Left lung (tissue), 10 donors: ENCODE data around the gene SERINC1. TPM values are rescaled to one million over a fixed set of nuclear protein-coding genes. Genes with fewer than 3 reads are reported as not detected.
A peak's percentile ranks its signal among the peaks of the same experiment; 100 is the strongest.
"Not testable (repeated sequence)": the region's sequence is repeated elsewhere in the genome, so short reads cannot be mapped to it uniquely, and the experiment has no call there.

Source experiments
- ATAC-seq: fragments of 200-7000 bp; cut with Tn5 transposase; one replicate; pipeline ENCODE4 v1.9.1; 2020; ENCODE audit warnings: moderate library complexity
- DNase-seq, 4 donors: peaks; one replicate each; pipeline ENCODE4 v3.0.0-alpha.2; 2013 to 2020
- H3K27ac ChIP-seq, 2 donors: fragments of 200-600 bp; sonication (generic) in 1 of 2; one replicate each; pipeline versions ENCODE4 v1.5.0 to v1.8.0; 2020 to 2021
- H3K27me3 ChIP-seq, 2 donors: fragments of 200-600 bp; sonication (generic) in 1 of 2; one replicate each; pipeline versions ENCODE4 v1.5.0 to v1.8.0; 2020 to 2021
- H3K36me3 ChIP-seq, 2 donors: fragments of 200-600 bp; sonication (generic) in 1 of 2; one replicate each; pipeline versions ENCODE4 v1.5.0 to v1.8.0; 2020 to 2021
- H3K4me1 ChIP-seq, 2 donors: fragments of 200-600 bp; one replicate each; pipeline ENCODE4 v1.8.0; 2021
- H3K4me3 ChIP-seq, 2 donors: fragments of 200-600 bp; sonication (generic) in 1 of 2; one replicate each; pipeline versions ENCODE4 v1.5.0 to v1.8.0; 2020 to 2021; ENCODE audit warnings: mild to moderate bottlenecking in 1 of 2
- H3K9me3 ChIP-seq, 2 donors: fragments of 200-600 bp; sonication (generic) in 1 of 2; one replicate each; pipeline versions ENCODE4 v1.5.0 to v1.8.0; 2020 to 2021
- intact Hi-C, 2 donors: fragments of 100-400 bp; cut with DNase I; formaldehyde crosslinking; loops; one replicate each; pipeline versions ENCODE4 v1.11.2 to v1.14.2; 2022
- polyA plus RNA-seq, 6 donors: library from polyadenylated mRNA; unstranded; fragments of 120-200 nt; gene quantifications; one replicate each; pipeline ENCODE4 v1.2.1, GENCODE V29; 2013; ENCODE audit not compliant: insufficient read length in 6 of 6
- total RNA-seq, 2 donors: library from RNA; stranded (reverse); fragmentation: NEBNext Ultra II Directional; extraction: Animal tissue kit (Norgen Biotek cat#: 25700); gene quantifications; one replicate each; pipeline ENCODE4 v1.2.1, GENCODE V29; 2021
- TF ChIP-seq, protein P1 (sequence below), 2 donors: fragments of 200-600 bp; sonication (generic) in 1 of 2; IDR thresholded peaks; one replicate each; pipeline versions ENCODE4 v1.5.0 to v1.8.0; 2021; ENCODE audit warnings: antibody characterized with exemption in 2 of 2
- donor health status: DM: no; HTN: yes; CAD: no.
- donor health status: DM: no; HTN: no; CAD: no.

Gene SERINC1
- total and polyA plus RNA-seq, 8 donors, result 149 to 190 (median 168) TPM

DNA sequence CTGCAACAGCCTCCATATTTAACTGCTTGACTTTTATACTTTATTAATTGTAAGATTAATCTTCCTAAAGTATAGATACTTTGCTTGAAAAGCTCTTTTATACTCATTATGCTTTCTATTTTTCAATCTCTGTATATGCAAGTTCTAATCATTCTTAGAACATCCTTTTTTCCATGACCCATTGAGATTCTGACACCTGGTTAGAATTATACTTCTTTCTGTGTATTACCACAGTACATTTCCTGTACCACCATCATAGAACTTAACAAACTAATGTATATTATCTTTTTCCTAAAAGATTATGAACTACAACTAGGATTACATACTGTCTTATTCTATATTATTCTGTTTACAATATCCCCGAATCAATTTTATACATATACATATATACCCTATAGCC is 13.5 kb downstream of the SERINC1 start:
- no peak for ATAC-seq
- intact Hi-C loops, result no loop called here

DNA sequence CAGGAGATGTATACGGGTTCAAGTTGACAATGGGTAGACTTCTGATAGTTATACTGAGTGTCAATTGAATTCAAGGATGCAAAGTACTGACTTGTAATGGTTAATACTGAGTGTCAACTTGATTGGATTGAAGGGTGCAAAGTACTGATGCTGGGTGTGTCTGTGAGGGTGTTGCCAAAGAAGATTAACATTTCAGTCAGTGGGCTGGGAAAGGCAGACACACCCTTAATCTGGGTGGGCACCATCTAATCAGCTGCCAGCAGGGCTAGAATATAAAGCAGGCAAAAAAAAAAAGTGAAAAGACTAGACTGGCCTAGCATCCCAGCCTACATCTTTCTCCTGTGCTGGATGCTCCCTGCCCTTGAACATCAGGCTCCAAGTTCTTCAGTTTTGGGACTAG is 16.5 kb downstream of the SERINC1 start:
- H3K4me3 ChIP-seq, DNase-seq, H3K9me3 ChIP-seq, H3K27ac ChIP-seq, ATAC-seq, H3K27me3 ChIP-seq, intact Hi-C loops: not testable (repeated sequence)
- peaks cover 10% of the 10 kb centered on the region in 2 donors for H3K4me1 ChIP-seq
- peaks cover 8 to 76% of the 10 kb centered on the region in 2 donors for H3K36me3 ChIP-seq

More for the DNA sequence above, 13.5 kb downstream of the SERINC1 start:
- TF ChIP-seq, protein P1, sequence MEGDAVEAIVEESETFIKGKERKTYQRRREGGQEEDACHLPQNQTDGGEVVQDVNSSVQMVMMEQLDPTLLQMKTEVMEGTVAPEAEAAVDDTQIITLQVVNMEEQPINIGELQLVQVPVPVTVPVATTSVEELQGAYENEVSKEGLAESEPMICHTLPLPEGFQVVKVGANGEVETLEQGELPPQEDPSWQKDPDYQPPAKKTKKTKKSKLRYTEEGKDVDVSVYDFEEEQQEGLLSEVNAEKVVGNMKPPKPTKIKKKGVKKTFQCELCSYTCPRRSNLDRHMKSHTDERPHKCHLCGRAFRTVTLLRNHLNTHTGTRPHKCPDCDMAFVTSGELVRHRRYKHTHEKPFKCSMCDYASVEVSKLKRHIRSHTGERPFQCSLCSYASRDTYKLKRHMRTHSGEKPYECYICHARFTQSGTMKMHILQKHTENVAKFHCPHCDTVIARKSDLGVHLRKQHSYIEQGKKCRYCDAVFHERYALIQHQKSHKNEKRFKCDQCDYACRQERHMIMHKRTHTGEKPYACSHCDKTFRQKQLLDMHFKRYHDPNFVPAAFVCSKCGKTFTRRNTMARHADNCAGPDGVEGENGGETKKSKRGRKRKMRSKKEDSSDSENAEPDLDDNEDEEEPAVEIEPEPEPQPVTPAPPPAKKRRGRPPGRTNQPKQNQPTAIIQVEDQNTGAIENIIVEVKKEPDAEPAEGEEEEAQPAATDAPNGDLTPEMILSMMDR (IDR thresholded peaks at IDR 0.05), result no peak
- DNase-seq, result no peak
- H3K27me3 ChIP-seq, result no peaks in the 10 kb centered on the region
- H3K36me3 ChIP-seq, result peaks cover 8 to 48% of the 10 kb centered on the region in 2 donors
- H3K9me3 ChIP-seq, result no peaks in the 10 kb centered on the region
- H3K4me1 ChIP-seq, result peaks cover 10 to 32% of the 10 kb centered on the region in 2 donors
- H3K4me3 ChIP-seq, result no peak overlapping the region
- no peak overlapping the region for H3K27ac ChIP-seq

DNA sequence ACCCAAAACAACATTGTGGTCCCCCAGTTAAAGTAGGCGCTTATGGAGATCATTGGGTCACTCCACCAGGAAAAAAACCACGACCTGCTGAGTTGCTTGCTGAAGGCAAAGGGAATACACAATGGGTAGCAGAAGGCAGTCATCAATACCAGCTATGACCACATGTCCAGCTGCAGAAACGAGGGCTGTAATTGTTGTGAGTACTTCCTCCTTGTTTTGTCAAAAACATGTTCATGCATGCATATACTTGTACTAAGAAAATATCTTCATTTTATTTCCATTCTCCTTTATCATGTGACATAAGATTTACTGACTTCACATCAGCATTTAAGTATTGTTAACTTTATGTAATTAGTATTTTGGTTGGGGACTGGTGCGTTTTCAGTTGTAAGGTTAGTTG is 16.9 kb downstream of the SERINC1 start:
- peaks cover 8 to 80% of the 10 kb centered on the region in 2 donors for H3K36me3 ChIP-seq
- H3K27ac ChIP-seq, result no peak overlapping the region
- no peaks in the 10 kb centered on the region for H3K9me3 ChIP-seq
- no peak for ATAC-seq
- DNase-seq, result no peak
- intact Hi-C loops, result no loop called here
- TF ChIP-seq, protein P1 (IDR thresholded peaks at IDR 0.05), result no peak
- no peak overlapping the region for H3K4me3 ChIP-seq
- H3K4me1 ChIP-seq, result peaks cover 6 to 10% of the 10 kb centered on the region in 2 donors
- H3K27me3 ChIP-seq, result no peaks in the 10 kb centered on the region

DNA sequence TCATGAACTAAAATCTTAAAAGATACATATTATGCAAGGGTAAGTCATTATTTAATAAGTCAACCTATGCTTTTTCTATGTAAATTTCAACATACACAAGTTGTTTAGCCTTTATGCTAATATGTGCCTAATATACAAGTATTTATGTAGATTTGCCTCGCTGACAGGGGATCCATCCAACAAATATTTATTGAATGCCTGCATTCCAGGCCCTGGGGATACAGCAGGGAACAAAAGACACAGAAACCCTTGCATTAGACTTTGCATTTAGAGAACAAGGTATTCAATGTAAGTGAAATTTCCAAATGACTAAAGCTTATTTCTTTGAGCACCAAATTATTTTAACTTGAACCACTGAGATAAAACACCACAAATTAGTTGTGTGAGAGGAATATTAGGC is 19.1 kb downstream of the SERINC1 start:
- no peak overlapping the region for H3K4me3 ChIP-seq
- DNase-seq, result no peak
- H3K9me3 ChIP-seq, result no peaks in the 10 kb centered on the region
- ATAC-seq, result no peak
- H3K4me1 ChIP-seq, result no peaks in the 10 kb centered on the region
- TF ChIP-seq, protein P1 (IDR thresholded peaks at IDR 0.05), result no peak
- H3K36me3 ChIP-seq, result peaks cover 8 to 97% of the 10 kb centered on the region in 2 donors
- H3K27ac ChIP-seq, result no peak overlapping the region
- H3K27me3 ChIP-seq, result no peaks in the 10 kb centered on the region
- intact Hi-C loops, result no loop called here

DNA sequence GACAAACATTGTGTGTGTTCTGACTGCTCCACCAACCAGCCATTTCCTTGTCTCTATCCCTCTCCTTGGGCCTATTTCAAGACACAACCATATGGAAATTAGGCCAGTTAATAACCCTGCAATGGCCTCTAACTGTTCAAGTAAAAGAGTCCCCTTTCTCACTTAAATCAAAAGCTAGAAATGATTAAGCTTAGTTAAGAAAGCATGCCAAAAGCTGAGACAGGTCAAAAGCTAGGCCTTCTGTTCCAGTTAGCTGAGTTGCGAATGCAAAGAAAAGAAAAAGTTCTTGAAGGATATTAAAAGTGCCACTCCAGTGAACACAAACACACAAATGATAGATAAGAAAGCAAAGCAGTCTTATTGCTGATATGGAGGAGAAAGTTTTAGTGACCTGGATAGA is 22.5 kb downstream of the SERINC1 start:
- no peaks in the 10 kb centered on the region for H3K9me3 ChIP-seq
- DNase-seq, result peak in 1 of 4 donors; percentile 18
- ATAC-seq, result peak; percentile 82
- intact Hi-C loops, result no loop called here
- H3K4me1 ChIP-seq, result no peaks in the 10 kb centered on the region
- H3K4me3 ChIP-seq, result no peak overlapping the region
- H3K36me3 ChIP-seq, result peaks cover 6 to 91% of the 10 kb centered on the region in 2 donors
- TF ChIP-seq, protein P1 (IDR thresholded peaks at IDR 0.05), result no peak
- no peaks in the 10 kb centered on the region for H3K27me3 ChIP-seq
- H3K27ac ChIP-seq, result no peak overlapping the region

DNA sequence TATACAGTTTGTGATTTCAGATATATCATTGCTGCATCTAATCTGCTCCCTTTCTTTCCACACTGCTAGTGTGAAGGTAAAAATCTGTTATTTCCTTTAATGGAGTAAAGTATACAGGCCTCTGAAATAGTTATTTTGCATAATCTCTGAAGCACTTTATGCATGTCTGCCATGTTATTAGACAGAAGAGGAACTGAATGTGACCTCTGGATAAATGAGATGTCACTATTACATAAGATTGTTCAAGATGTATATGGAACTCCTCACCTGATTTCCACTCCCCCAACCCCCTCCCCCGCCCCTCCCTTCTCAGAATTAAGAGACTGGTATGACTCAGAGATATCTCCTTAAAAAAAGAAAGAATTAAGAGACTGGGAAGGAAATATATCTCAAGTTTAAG is 26.3 kb downstream of the SERINC1 start:
- Histone ChIP-seq H3K4me1 (no peaks in the 10 kb centered on the region), H3K36me3 (peaks cover 0 to 64% of the 10 kb centered on the region in 2 donors), H3K27me3 (no peaks in the 10 kb centered on the region), H3K9me3 (no peaks in the 10 kb centered on the region), H3K4me3 (no peak overlapping the region), H3K27ac (no peak overlapping the region)
- intact Hi-C loops, result no loop called here
- TF ChIP-seq, protein P1 (IDR thresholded peaks at IDR 0.05), result no peak
- ATAC-seq, result no peak
- DNase-seq, result no peak
